HG03439 (cell line): Measurements from ENCODE around the gene GTSF1L.

Experiments
- ATAC-seq: cut with Tn5 transposase; IDR thresholded peaks from one replicate; pipeline ENCODE4 v1.9.1; 2021; ENCODE audit warnings: mild to moderate bottlenecking, moderate library complexity; ENCODE audit not compliant: unreplicated experiment

The GTSF1L gene

GRCh38 chr20:43716757-43717615 lies 9.8 kb downstream of the GTSF1L start:
- ATAC-seq, result no peak

GRCh38 chr20:43716123-43716522 lies 10.7 kb downstream of the GTSF1L start:
- no peak for ATAC-seq

GRCh38 chr20:43715511-43715910 lies 11.3 kb downstream of the GTSF1L start:
- ATAC-seq, result no peak

GRCh38 chr20:43715044-43715443 lies 11.8 kb downstream of the GTSF1L start:
- no peak for ATAC-seq

- ATAC-seq, result peak; percentile 2
These were observed 15.6 kb downstream of the GTSF1L start for GRCh38 chr20:43711098-43711654.

GRCh38 chr20:43710370-43711044 lies 16.3 kb downstream of the GTSF1L start:
- peak; percentile 56 for ATAC-seq

- ATAC-seq, result no peak
These were observed 24.3 kb downstream of the GTSF1L start for GRCh38 chr20:43702502-43702901.

GRCh38 chr20:43700627-43701026 lies 26.2 kb downstream of the GTSF1L start:
- no peak for ATAC-seq

GRCh38 chr20:43699941-43700565 lies 26.7 kb downstream of the GTSF1L start:
- no peak for ATAC-seq

- no peak for ATAC-seq
These were observed 31.2 kb downstream of the GTSF1L start for GRCh38 chr20:43695571-43695970.

- no peak for ATAC-seq
These were observed 32.0 kb downstream of the GTSF1L start for GRCh38 chr20:43694763-43695162.

- ATAC-seq, result no peak
These were observed 34.8 kb downstream of the GTSF1L start for GRCh38 chr20:43691928-43692524.

GRCh38 chr20:43690943-43691598 lies 35.7 kb downstream of the GTSF1L start:
- no peak for ATAC-seq

- ATAC-seq, result no peak
These were observed 37.6 kb downstream of the GTSF1L start for GRCh38 chr20:43689165-43689564.

- ATAC-seq, result no peak
These were observed 40.0 kb downstream of the GTSF1L start for GRCh38 chr20:43686820-43687219.

- ATAC-seq, result peak; percentile 37
These were observed 44.4 kb downstream of the GTSF1L start for GRCh38 chr20:43682446-43682845.

GRCh38 chr20:43681991-43682410 lies 44.8 kb downstream of the GTSF1L start:
- ATAC-seq, result peak; percentile 86

GRCh38 chr20:43681468-43681942 lies 45.3 kb downstream of the GTSF1L start:
- ATAC-seq, result peak; percentile 21

GRCh38 chr20:43680981-43681380 lies 45.8 kb downstream of the GTSF1L start:
- no peak for ATAC-seq

- no peak for ATAC-seq
These were observed 50.4 kb downstream of the GTSF1L start for GRCh38 chr20:43676368-43676767.
